ENCODE data around the gene SLC39A6.

DNA sequence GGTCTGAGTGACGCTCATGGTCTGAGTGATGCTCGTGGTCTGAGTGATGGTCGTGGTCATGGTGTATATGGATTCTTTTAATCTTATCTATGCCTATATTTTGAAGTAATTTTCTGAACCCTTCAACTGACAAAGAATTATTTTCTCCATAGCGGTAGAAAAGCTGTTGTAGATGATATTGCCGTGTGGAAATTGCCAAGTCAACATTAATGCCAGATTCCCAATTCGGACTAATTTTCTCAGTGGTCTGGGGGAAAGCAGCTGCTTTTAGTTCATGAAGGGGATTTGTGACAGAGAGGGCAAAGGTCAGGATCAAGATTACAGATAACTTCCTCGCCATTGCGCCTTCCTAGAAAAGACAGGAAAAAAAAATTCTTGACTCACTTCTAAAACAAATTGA is 2.5 kb downstream of the SLC39A6 start:
- TF ChIP-seq, protein P1, sequence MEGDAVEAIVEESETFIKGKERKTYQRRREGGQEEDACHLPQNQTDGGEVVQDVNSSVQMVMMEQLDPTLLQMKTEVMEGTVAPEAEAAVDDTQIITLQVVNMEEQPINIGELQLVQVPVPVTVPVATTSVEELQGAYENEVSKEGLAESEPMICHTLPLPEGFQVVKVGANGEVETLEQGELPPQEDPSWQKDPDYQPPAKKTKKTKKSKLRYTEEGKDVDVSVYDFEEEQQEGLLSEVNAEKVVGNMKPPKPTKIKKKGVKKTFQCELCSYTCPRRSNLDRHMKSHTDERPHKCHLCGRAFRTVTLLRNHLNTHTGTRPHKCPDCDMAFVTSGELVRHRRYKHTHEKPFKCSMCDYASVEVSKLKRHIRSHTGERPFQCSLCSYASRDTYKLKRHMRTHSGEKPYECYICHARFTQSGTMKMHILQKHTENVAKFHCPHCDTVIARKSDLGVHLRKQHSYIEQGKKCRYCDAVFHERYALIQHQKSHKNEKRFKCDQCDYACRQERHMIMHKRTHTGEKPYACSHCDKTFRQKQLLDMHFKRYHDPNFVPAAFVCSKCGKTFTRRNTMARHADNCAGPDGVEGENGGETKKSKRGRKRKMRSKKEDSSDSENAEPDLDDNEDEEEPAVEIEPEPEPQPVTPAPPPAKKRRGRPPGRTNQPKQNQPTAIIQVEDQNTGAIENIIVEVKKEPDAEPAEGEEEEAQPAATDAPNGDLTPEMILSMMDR (IDR thresholded peaks at IDR 0.05): no peak
- TF ChIP-seq POLR2A (IDR thresholded peaks at IDR 0.05): no peak
